ENCODE results near the gene CPED1. TPM values are rescaled to one million over a fixed set of nuclear protein-coding genes. Genes with fewer than 3 reads are reported as not detected.

The CPED1 gene
- total and polyA plus RNA-seq, 7 donors, result 1.2 to 120 (median 79.6) TPM

- Histone ChIP-seq H3K9me3 (no peaks in the 10 kb centered on the region), H3K4me3 (no peak overlapping the region), H3K27me3 (no peaks in the 10 kb centered on the region), H3K4me1 (peaks cover 0 to 16% (median 5%) of the 10 kb centered on the region in 4 donors), H3K36me3 (peaks cover 0 to 31% (median 10%) of the 10 kb centered on the region in 4 donors), H3K27ac (no peak overlapping the region)
- intact Hi-C loops (cut with DNase I), result no loop called here
- DNase-seq, result no peak
- no peak for TF ChIP-seq POLR2AphosphoS5 (IDR thresholded peaks at IDR 0.05)
- no peak for TF ChIP-seq POLR2A (IDR thresholded peaks at IDR 0.05)
- no peak for TF ChIP-seq CTCF (IDR thresholded peaks at IDR 0.05)
- no peak for TF ChIP-seq EP300 (IDR thresholded peaks at IDR 0.05)
Observed at GRCh38 chr7:121101083-121101482, 112.6 kb downstream of the CPED1 start.

- no peaks in the 10 kb centered on the region for H3K27me3 ChIP-seq
- intact Hi-C loops (cut with DNase I), result no loop called here
- H3K4me3 ChIP-seq, result no peak overlapping the region
- TF ChIP-seq POLR2A (IDR thresholded peaks at IDR 0.05), result no peak
- TF ChIP-seq POLR2AphosphoS5 (IDR thresholded peaks at IDR 0.05), result no peak
- TF ChIP-seq EP300 (IDR thresholded peaks at IDR 0.05), result no peak
- TF ChIP-seq CTCF (IDR thresholded peaks at IDR 0.05), result no peak
- no peaks in the 10 kb centered on the region for H3K9me3 ChIP-seq
- peaks cover 0 to 16% (median 5%) of the 10 kb centered on the region in 4 donors for H3K4me1 ChIP-seq
- no peak overlapping the region for H3K27ac ChIP-seq
- 94 to 97% methylated on average over 2 of the region's 2 CpGs for WGBS, 2 donors
- peaks cover 0 to 31% (median 10%) of the 10 kb centered on the region in 4 donors for H3K36me3 ChIP-seq
- no peak for DNase-seq
Observed at GRCh38 chr7:121101621-121102020, 113.1 kb downstream of the CPED1 start.

GRCh38 chr7:121102619-121103018 is 114.1 kb downstream of the CPED1 start:
- WGBS, 2 donors, result 40 to 74% methylated on average over 2 of the region's 2 CpGs
- Histone ChIP-seq H3K9me3 (no peaks in the 10 kb centered on the region), H3K36me3 (peaks cover 0 to 31% (median 10%) of the 10 kb centered on the region in 4 donors), H3K4me3 (no peak overlapping the region), H3K27ac (no peak overlapping the region), H3K4me1 (peaks cover 0 to 13% (median 3%) of the 10 kb centered on the region in 4 donors), H3K27me3 (no peaks in the 10 kb centered on the region)
- intact Hi-C loops (cut with DNase I), result no loop called here
- no peak for DNase-seq
- no peak for TF ChIP-seq POLR2AphosphoS5 (IDR thresholded peaks at IDR 0.05)
- TF ChIP-seq EP300 (IDR thresholded peaks at IDR 0.05), result no peak
- no peak for TF ChIP-seq POLR2A (IDR thresholded peaks at IDR 0.05)
- TF ChIP-seq CTCF (IDR thresholded peaks at IDR 0.05), result no peak

GRCh38 chr7:121103086-121103485 is 114.6 kb downstream of the CPED1 start:
- 89 to 94% methylated on average over 2 of the region's 2 CpGs for WGBS, 2 donors
- Histone ChIP-seq H3K27me3 (no peaks in the 10 kb centered on the region), H3K4me3 (no peak overlapping the region), H3K4me1 (peaks cover 0 to 9% (median under 1%) of the 10 kb centered on the region in 4 donors), H3K36me3 (peaks cover 0 to 31% (median 10%) of the 10 kb centered on the region in 4 donors), H3K27ac (no peak overlapping the region), H3K9me3 (no peaks in the 10 kb centered on the region)
- no peak for DNase-seq
- intact Hi-C loops (cut with DNase I), result no loop called here
- TF ChIP-seq POLR2A (IDR thresholded peaks at IDR 0.05) (no peak), CTCF (IDR thresholded peaks at IDR 0.05) (no peak), EP300 (IDR thresholded peaks at IDR 0.05) (no peak), POLR2AphosphoS5 (IDR thresholded peaks at IDR 0.05) (no peak)

- WGBS, 2 donors, result 79 to 83% methylated on average over 2 of the region's 2 CpGs
- no peak overlapping the region for H3K4me3 ChIP-seq
- no peaks in the 10 kb centered on the region for H3K9me3 ChIP-seq
- intact Hi-C loops (cut with DNase I), result no loop called here
- no peak for DNase-seq
- no peaks in the 10 kb centered on the region for H3K27me3 ChIP-seq
- peaks cover 0 to 9% (median 0%) of the 10 kb centered on the region in 4 donors for H3K4me1 ChIP-seq
- H3K27ac ChIP-seq, result no peak overlapping the region
- H3K36me3 ChIP-seq, result peaks cover 0 to 31% (median 10%) of the 10 kb centered on the region in 4 donors
- TF ChIP-seq EP300 (IDR thresholded peaks at IDR 0.05), result no peak
- TF ChIP-seq CTCF (IDR thresholded peaks at IDR 0.05), result no peak
- TF ChIP-seq POLR2A (IDR thresholded peaks at IDR 0.05), result no peak
- no peak for TF ChIP-seq POLR2AphosphoS5 (IDR thresholded peaks at IDR 0.05)
Observed at GRCh38 chr7:121103579-121103978, 115.1 kb downstream of the CPED1 start.
